SK-N-SH treated with all-trans-retinoic acid at 6 μM for 48 hours (cell line): ENCODE results near the gene ZNF341.

Experiments
- ATAC-seq: fragments of 200-7000 bp; cut with Tn5 transposase; 3 replicates; pipeline ENCODE4 v1.9.1; 2020; ENCODE audit warnings: mild to moderate bottlenecking, moderate library complexity
- ARNTL ChIP-seq: fragments of 450-650 bp; formaldehyde crosslinking; IDR thresholded peaks from 2 replicates; pipeline ENCODE4 v1.5.0; 2020; ENCODE audit warnings: low read depth, mild to moderate bottlenecking, moderate library complexity, borderline replicate concordance
- BACH2 ChIP-seq: fragments of 250-450 bp; sonication (Bioruptor Pico); IDR thresholded peaks from 2 replicates; pipeline ENCODE4 v1.9.0; 2021; ENCODE audit warnings: mild to moderate bottlenecking, borderline replicate concordance
- CSDC2 ChIP-seq: fragments of 250-450 bp; sonication (Bioruptor Pico); IDR thresholded peaks from 2 replicates; pipeline ENCODE4 v1.5.0; 2020; ENCODE audit warnings: mild to moderate bottlenecking, moderate library complexity
- CSRNP3 ChIP-seq: fragments of 250-450 bp; sonication (Bioruptor Pico); IDR thresholded peaks from 2 replicates; pipeline ENCODE4 v1.5.1; 2021; ENCODE audit warnings: mild to moderate bottlenecking, moderate library complexity
- ESRRG ChIP-seq: fragments of 250-450 bp; sonication (Bioruptor Pico); IDR thresholded peaks from 2 replicates; pipeline ENCODE4 v1.6.1; 2021; ENCODE audit warnings: mild to moderate bottlenecking
- GLIS3 ChIP-seq: fragments of 250-450 bp; sonication (Bioruptor Pico); IDR thresholded peaks from 2 replicates; pipeline ENCODE4 v1.5.0; 2020; ENCODE audit warnings: mild to moderate bottlenecking, moderate library complexity
- ISL1 ChIP-seq: fragments of 250-450 bp; sonication (Bioruptor Pico); IDR thresholded peaks from 2 replicates; pipeline ENCODE4 v2.1.2; 2022; ENCODE audit warnings: mild to moderate bottlenecking, moderate library complexity
- OSR1 ChIP-seq: fragments of 250-450 bp; sonication (Bioruptor Pico); IDR thresholded peaks from 2 replicates; pipeline ENCODE4 v1.8.0; 2022; ENCODE audit warnings: moderate library complexity, mild to moderate bottlenecking, inconsistent platforms
- PATZ1 ChIP-seq: fragments of 250-450 bp; sonication (Bioruptor Pico); IDR thresholded peaks from 2 replicates; pipeline ENCODE4 v1.8.0; 2020; ENCODE audit warnings: mild to moderate bottlenecking, moderate library complexity, borderline replicate concordance
- POU6F1 ChIP-seq: fragments of 250-450 bp; sonication (Bioruptor Pico); IDR thresholded peaks from 2 replicates; pipeline ENCODE4 v1.8.0; 2021; ENCODE audit warnings: low read depth, mild to moderate bottlenecking, moderate library complexity, borderline replicate concordance
- PPARA ChIP-seq: fragments of 250-450 bp; sonication (Bioruptor Pico); IDR thresholded peaks from 2 replicates; pipeline ENCODE4 v1.5.0; 2020; ENCODE audit warnings: mild to moderate bottlenecking, borderline replicate concordance
- RARB ChIP-seq: fragments of 250-450 bp; sonication (Bioruptor Pico); IDR thresholded peaks from 2 replicates; pipeline ENCODE4 v1.8.0; 2021; ENCODE audit warnings: mild to moderate bottlenecking, moderate library complexity
- SNAI2 ChIP-seq: fragments of 250-450 bp; sonication (Bioruptor Pico); IDR thresholded peaks from 2 replicates; pipeline ENCODE4 v1.5.0; 2020; ENCODE audit warnings: mild to moderate bottlenecking, moderate library complexity
- TCF4 ChIP-seq: fragments of 250-450 bp; sonication (Bioruptor Pico); IDR thresholded peaks from 2 replicates; pipeline ENCODE4 v1.8.0; 2021; ENCODE audit warnings: mild to moderate bottlenecking, moderate library complexity, borderline replicate concordance
- TOX ChIP-seq: fragments of 250-450 bp; sonication (Bioruptor Pico); IDR thresholded peaks from 2 replicates; pipeline ENCODE4 v1.8.0; 2021; ENCODE audit warnings: mild to moderate bottlenecking, moderate library complexity, borderline replicate concordance
- TSHZ2 ChIP-seq: fragments of 250-450 bp; sonication (Bioruptor Pico); IDR thresholded peaks from 2 replicates; pipeline ENCODE4 v1.5.0; 2020; ENCODE audit warnings: mild to moderate bottlenecking, moderate library complexity
- ZC3H10 ChIP-seq: fragments of 250-450 bp; sonication (Bioruptor Pico); IDR thresholded peaks from 2 replicates; pipeline ENCODE4 v1.5.1; 2021; ENCODE audit warnings: mild to moderate bottlenecking, moderate library complexity
- ZFP3 ChIP-seq: fragments of 250-450 bp; sonication (Bioruptor Pico); IDR thresholded peaks from 2 replicates; pipeline ENCODE4 v1.5.0; 2020; ENCODE audit warnings: mild to moderate bottlenecking, moderate library complexity
- ZFP30 ChIP-seq: fragments of 450-650 bp; formaldehyde crosslinking; IDR thresholded peaks from 2 replicates; pipeline ENCODE4 v1.5.0; 2022; ENCODE audit warnings: mild to moderate bottlenecking, moderate library complexity
- ZNF565 ChIP-seq: fragments of 450-650 bp; formaldehyde crosslinking; conservative IDR thresholded peaks from 2 replicates; pipeline ENCODE4 v1.5.0; 2020; ENCODE audit warnings: low read depth, mild to moderate bottlenecking, moderate library complexity
- ZNF70 ChIP-seq: fragments of 450-650 bp; formaldehyde crosslinking; IDR thresholded peaks from 2 replicates; pipeline ENCODE4 v1.5.0; 2020; ENCODE audit warnings: mild to moderate bottlenecking, moderate library complexity
- ZNF8 ChIP-seq: fragments of 450-650 bp; formaldehyde crosslinking; IDR thresholded peaks from 2 replicates; pipeline ENCODE4 v1.5.0; 2020; ENCODE audit warnings: mild to moderate bottlenecking, moderate library complexity

ZNF341 gene

GRCh38 chr20:33710681-33711445 is 20.9 kb upstream of the ZNF341 start:
- no peak for ATAC-seq
- TF ChIP-seq SNAI2 (CRISPR knock-in tag) (no peak), GLIS3 (CRISPR knock-in tag) (no peak), BACH2 (CRISPR knock-in tag) (no peak), TOX (no peak), ZFP3 (CRISPR knock-in tag) (no peak), TCF4 (CRISPR knock-in tag) (no peak), OSR1 (CRISPR knock-in tag) (no peak), ARNTL (CRISPR knock-in tag) (no peak), ZFP30 (CRISPR knock-in tag) (no peak), ZNF70 (no peak), ZNF8 (CRISPR knock-in tag) (no peak), PATZ1 (CRISPR knock-in tag) (no peak), TSHZ2 (CRISPR knock-in tag) (no peak), PPARA (CRISPR knock-in tag) (no peak), ZNF565 (CRISPR knock-in tag) (no peak)

GRCh38 chr20:33711446-33711738 is 20.4 kb upstream of the ZNF341 start:
- ATAC-seq = no peak

GRCh38 chr20:33713865-33714367 is 17.9 kb upstream of the ZNF341 start:
- ATAC-seq = no peak
- TF ChIP-seq BACH2 (CRISPR knock-in tag) (no peak), ZNF8 (CRISPR knock-in tag) (no peak), GLIS3 (CRISPR knock-in tag) (no peak), ZNF70 (no peak)

More at GRCh38 chr20:33711446-33711738, 20.4 kb upstream of the ZNF341 start:
- TF ChIP-seq ISL1 (CRISPR knock-in tag) (no peak), RARB (CRISPR knock-in tag) (no peak), ZFP3 (CRISPR knock-in tag) (no peak), SNAI2 (CRISPR knock-in tag) (no peak), ESRRG (no peak), CSRNP3 (CRISPR knock-in tag) (no peak), ZNF565 (CRISPR knock-in tag) (no peak)

- TF ChIP-seq CSDC2 (CRISPR knock-in tag) (no peak), ZNF565 (CRISPR knock-in tag) (no peak), ESRRG (no peak), ZC3H10 (CRISPR knock-in tag) (no peak), OSR1 (CRISPR knock-in tag) (no peak), CSRNP3 (CRISPR knock-in tag) (no peak), ARNTL (CRISPR knock-in tag) (no peak), BACH2 (CRISPR knock-in tag) (no peak), GLIS3 (CRISPR knock-in tag) (no peak), POU6F1 (CRISPR knock-in tag) (no peak), ZNF70 (no peak), ZNF8 (CRISPR knock-in tag) (no peak), TCF4 (CRISPR knock-in tag) (no peak), PATZ1 (CRISPR knock-in tag) (no peak), ZFP3 (CRISPR knock-in tag) (no peak)
- ATAC-seq = no peak
Measured at GRCh38 chr20:33716498-33716897, 15.3 kb upstream of the ZNF341 start.
